Motor neuron (in vitro differentiated cells): Measurements from ENCODE around the gene ALAS1. TPM values are rescaled to one million over a fixed set of nuclear protein-coding genes. Genes with fewer than 3 reads are reported as not detected.

Experiments
- ATAC-seq, 8 experiments: fragments of 200-7000 bp; cut with Tn5 transposase; replicated peaks in 6 of 8; 2 replicates each; pipeline ENCODE4 v1.8.0; 2021; ENCODE audit warnings: mild to moderate bottlenecking in 8 of 8, moderate library complexity in 8 of 8
- H3K27ac ChIP-seq, 2 donors: fragments of 250-450 bp; sonication (Bioruptor Pico); 2 replicates each; pipeline ENCODE4 v1.9.0; 2021; ENCODE audit warnings: antibody characterized with exemption in 2 of 2, mild to moderate bottlenecking in 2 of 2, moderate library complexity in 1 of 2
- H3K4me1 ChIP-seq, 2 donors: fragments of 250-450 bp; sonication (Bioruptor Pico); replicated peaks in 1 of 2; 2 replicates each; pipeline ENCODE4 v1.6.1; 2021; ENCODE audit warnings: antibody characterized with exemption in 2 of 2, mild to moderate bottlenecking in 2 of 2, moderate library complexity in 1 of 2
- H3K4me3 ChIP-seq, 5 donors: fragments of 250-450 bp; sonication (Bioruptor Pico); 2 replicates each; pipeline ENCODE4 v1.9.0; 2021; ENCODE audit warnings: antibody characterized with exemption in 5 of 5, mild to moderate bottlenecking in 5 of 5, moderate library complexity in 4 of 5
- WGBS, 10 experiments: fragments of 450-650 bp; shearing (Covaris generic); methylation state at CpG; one replicate each; pipeline ENCODE4 v1.0.0; 2022; 5-methylcytosine and 5-hydroxymethylcytosine counted together
- in situ Hi-C, 9 experiments: fragments of 400-800 bp; cut with MboI; loops; one replicate each; pipeline ENCODE4 v1.15.0; 2021; ENCODE audit warnings: low sequenced_read_pairs in 9 of 9, low pct_unique_long_range_greater_than_20kb in 2 of 9; ENCODE audit not compliant: unreplicated experiment in 9 of 9
- total RNA-seq, 8 experiments: library from RNA; unstranded; fragments of 300-600 nt; gene quantifications; 2 replicates each; pipeline versions ENCODE4 v1.2.3 to v1.2.4, GENCODE V29; 2022

The ALAS1 gene
- total RNA-seq, 8 experiments from 2014 or later = 30.0 to 51.1 (median 37.6) TPM

GRCh38 chr3:52247409-52248164 lies 49.6 kb downstream of the ALAS1 start:
- 90 to 100% (median 99%) methylated on average over 1 to 3 of the region's 7 CpGs; no CpG with 5 or more reads in 6 of the 10 experiments for WGBS, 10 experiments
- ATAC-seq = no peak
- in situ Hi-C loops = no loop called here

GRCh38 chr3:52248165-52248541 lies 50.2 kb downstream of the ALAS1 start:
- ATAC-seq = no peak
- H3K4me1 ChIP-seq = peaks cover 5 to 16% of the 10 kb centered on the region in 2 donors
- in situ Hi-C loops = no loop called here
- no peak overlapping the region for H3K27ac ChIP-seq
- no peak overlapping the region for H3K4me3 ChIP-seq
- WGBS, 10 experiments = 80 to 100% (median 100%) methylated on average over 1 to 9 of the region's 10 CpGs; no CpG with 5 or more reads in 4 of the 10 experiments

More at GRCh38 chr3:52247409-52248164, 49.6 kb downstream of the ALAS1 start:
- Histone ChIP-seq H3K4me1 (peaks cover 5 to 16% of the 10 kb centered on the region in 2 donors), H3K27ac (no peak overlapping the region), H3K4me3 (no peak overlapping the region)

- ATAC-seq = peak in 5 of 8 experiments; percentile 7 to 36 (median 16)
- H3K27ac ChIP-seq = no peak overlapping the region
- 40 to 100% (median 73%) methylated on average over 1 to 5 of the region's 10 CpGs; no CpG with 5 or more reads in 4 of the 10 experiments for WGBS, 10 experiments
- in situ Hi-C loops = no loop called here
- peaks cover 5 to 16% of the 10 kb centered on the region in 2 donors for H3K4me1 ChIP-seq
- no peak overlapping the region for H3K4me3 ChIP-seq
These were observed 51.0 kb downstream of the ALAS1 start for GRCh38 chr3:52248816-52249547.

GRCh38 chr3:52249683-52250082 lies 51.7 kb downstream of the ALAS1 start:
- 66 to 100% (median 94%) methylated on average over 1 to 6 of the region's 6 CpGs; no CpG with 5 or more reads in 3 of the 10 experiments for WGBS, 10 experiments
- in situ Hi-C loops = no loop called here

GRCh38 chr3:52250122-52250521 lies 52.2 kb downstream of the ALAS1 start:
- Histone ChIP-seq H3K27ac (no peak overlapping the region), H3K4me3 (no peak overlapping the region), H3K4me1 (peaks cover 3 to 14% of the 10 kb centered on the region in 2 donors)
- no peak for ATAC-seq
- in situ Hi-C loops = no loop called here
- WGBS, 10 experiments = 80 to 100% (median 83%) methylated on average over 1 of the region's 1 CpG; no CpG with 5 or more reads in 7 of the 10 experiments

More at GRCh38 chr3:52249683-52250082, 51.7 kb downstream of the ALAS1 start:
- Histone ChIP-seq H3K4me1 (peaks cover 5 to 16% of the 10 kb centered on the region in 2 donors), H3K27ac (no peak overlapping the region), H3K4me3 (no peak overlapping the region)
- no peak for ATAC-seq

- in situ Hi-C loops = no loop called here
- peak in 5 of 8 experiments; percentile 52 to 79 (median 73) for ATAC-seq
- H3K4me1 ChIP-seq = peaks cover 0 to 3% of the 10 kb centered on the region in 2 donors
- H3K4me3 ChIP-seq = no peak overlapping the region
- WGBS, 10 experiments = 67 to 100% (median 90%) methylated on average over 1 to 6 of the region's 12 CpGs; no CpG with 5 or more reads in 3 of the 10 experiments
- H3K27ac ChIP-seq = no peak overlapping the region
These were observed 55.6 kb downstream of the ALAS1 start for GRCh38 chr3:52253314-52254304.

GRCh38 chr3:52254608-52255007 lies 56.6 kb downstream of the ALAS1 start:
- H3K4me1 ChIP-seq = no peaks in the 10 kb centered on the region
- in situ Hi-C loops = no loop called here
- no peak for ATAC-seq
- H3K27ac ChIP-seq = no peak overlapping the region
- WGBS, 10 experiments = 30 to 93% (median 80%) methylated on average over 1 to 5 of the region's 9 CpGs; no CpG with 5 or more reads in 4 of the 10 experiments
- no peak overlapping the region for H3K4me3 ChIP-seq

- 13 to 100% (median 53%) methylated on average over 1 to 3 of the region's 3 CpGs; no CpG with 5 or more reads in 4 of the 10 experiments for WGBS, 10 experiments
- peak in 4 of 8 experiments; percentile 32 to 90 (median 68) for ATAC-seq
- no peak overlapping the region for H3K4me3 ChIP-seq
- in situ Hi-C loops = no loop called here
- H3K27ac ChIP-seq = no peak overlapping the region
- H3K4me1 ChIP-seq = no peaks in the 10 kb centered on the region
These were observed 58.2 kb downstream of the ALAS1 start for GRCh38 chr3:52256159-52256558.

- no CpG with 5 or more reads among the region's 4 CpGs for WGBS, 10 experiments
- no peak for ATAC-seq
- Histone ChIP-seq H3K4me3 (no peak overlapping the region), H3K4me1 (no peaks in the 10 kb centered on the region), H3K27ac (no peak overlapping the region)
- in situ Hi-C loops = no loop called here
These were observed 58.7 kb downstream of the ALAS1 start for GRCh38 chr3:52256622-52257021.

- Histone ChIP-seq H3K27ac (no peak overlapping the region), H3K4me1 (no peaks in the 10 kb centered on the region), H3K4me3 (no peak overlapping the region)
- in situ Hi-C loops = no loop called here
- no peak for ATAC-seq
- 57 to 100% (median 100%) methylated on average over 1 to 4 of the region's 4 CpGs for WGBS, 10 experiments
These were observed 60.0 kb downstream of the ALAS1 start for GRCh38 chr3:52257911-52258310.

GRCh38 chr3:52259035-52259434 lies 61.1 kb downstream of the ALAS1 start:
- Histone ChIP-seq H3K4me1 (no peaks in the 10 kb centered on the region), H3K4me3 (no peak overlapping the region), H3K27ac (no peak overlapping the region)
- 0 to 100% (median 71%) methylated on average over 1 of the region's 1 CpG; no CpG with 5 or more reads in 5 of the 10 experiments for WGBS, 10 experiments
- no peak for ATAC-seq
- in situ Hi-C loops = no loop called here

- 71 to 100% (median 88%) methylated on average over 1 to 4 of the region's 4 CpGs; no CpG with 5 or more reads in 1 of the 10 experiments for WGBS, 10 experiments
- no peaks in the 10 kb centered on the region for H3K4me1 ChIP-seq
- ATAC-seq = no peak
- H3K27ac ChIP-seq = no peak overlapping the region
- H3K4me3 ChIP-seq = no peak overlapping the region
- in situ Hi-C loops = no loop called here
These were observed 61.5 kb downstream of the ALAS1 start for GRCh38 chr3:52259448-52259847.
